ENCODE data around the gene RASL11A. TPM values are rescaled to one million over a fixed set of nuclear protein-coding genes. Genes with fewer than 3 reads are reported as not detected.

Gene RASL11A
- total RNA-seq, 2 experiments from 2014 or later, result 0.52 to 0.92 TPM

DNA sequence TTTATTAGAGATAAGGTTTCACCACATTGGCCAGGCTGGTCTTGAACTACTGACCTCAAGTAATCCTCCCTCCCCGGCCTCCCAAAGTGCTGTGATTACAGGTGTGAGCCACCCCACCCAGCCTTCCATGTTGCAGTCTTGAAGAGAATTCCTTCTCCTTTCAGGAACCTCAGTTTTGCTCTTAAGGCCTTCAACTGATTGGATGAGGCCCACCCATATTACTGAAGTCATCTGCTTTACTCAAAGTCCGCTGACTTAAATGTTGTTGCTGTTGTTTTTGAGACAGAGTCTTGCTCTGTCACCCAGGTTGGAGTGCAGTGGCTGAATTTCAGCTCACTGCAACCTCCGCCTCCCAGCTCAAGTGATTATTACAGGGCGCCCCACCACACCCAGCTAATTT lies 33.5 kb downstream of the RASL11A start:
- ATAC-seq (no peak), DNase-seq (no peak)
- ChIA-PET CTCF (interaction anchor here (2.7 kb wide), 1 partner anchor 34 kb away, joined by 8 read pairs; the partner anchor contains the start of gene RASL11A), POLR2A (interaction anchor here (0.6 kb wide), 1 partner anchor 247 kb away, joined by 3 read pairs; no protein-coding TSS in a partner anchor)
- H3K27ac Mint-ChIP-seq, result no peak overlapping the region
- peaks cover 2% of the 10 kb centered on the region for H3K27me3 Mint-ChIP-seq (ENCODE audit: low read depth)
- H3K36me3 Mint-ChIP-seq (ENCODE audit: low read depth), result no peaks in the 10 kb centered on the region
- H3K9me3 Mint-ChIP-seq (ENCODE audit: insufficient read depth), result no peaks in the 10 kb centered on the region
- H3K4me3 Mint-ChIP-seq, result no peak overlapping the region
- peaks cover 17% of the 10 kb centered on the region for H3K4me1 Mint-ChIP-seq (ENCODE audit: low read depth)

DNA sequence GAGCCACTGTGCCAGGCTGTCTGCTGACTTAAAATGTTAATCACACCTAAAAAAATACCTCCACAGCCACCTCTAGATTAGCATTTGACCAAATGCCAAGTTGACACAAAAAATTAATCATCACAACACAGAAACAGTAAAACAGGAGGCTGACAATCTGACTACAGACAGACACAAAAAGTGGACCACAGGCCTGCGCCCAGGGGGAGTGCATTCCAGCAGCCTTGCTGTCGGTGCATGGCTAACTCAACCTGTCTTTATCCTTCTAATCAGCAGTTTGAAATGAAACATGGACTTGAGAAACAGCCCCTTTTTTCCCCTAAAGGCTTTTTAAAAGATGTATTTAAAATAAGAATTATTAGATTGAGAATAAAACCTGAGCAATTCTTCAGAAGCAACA lies 34.0 kb downstream of the RASL11A start:
- no peak for ATAC-seq
- POLR2A ChIA-PET, result no interaction called here

DNA sequence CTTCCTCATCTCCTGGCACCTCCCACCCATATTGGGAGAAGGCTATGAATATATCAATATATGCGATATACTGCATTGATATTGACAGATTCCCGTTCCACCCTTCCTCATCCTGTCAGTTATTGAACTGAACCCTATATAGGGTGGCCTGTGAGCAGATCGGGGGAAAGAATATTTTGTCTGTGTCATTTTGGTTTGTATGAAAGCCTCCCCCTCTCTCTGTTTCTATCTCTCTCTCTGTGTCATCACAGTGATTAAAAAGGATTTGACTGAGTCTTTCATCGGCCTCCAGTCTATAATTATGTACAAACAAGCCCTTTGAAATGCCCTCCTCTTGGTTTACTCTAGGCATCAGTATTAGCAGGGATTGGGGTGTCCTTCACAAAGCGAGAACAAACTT lies 35.7 kb downstream of the RASL11A start:
- no peak for ATAC-seq
- peak overlapping the region; percentile 6 for H3K27ac Mint-ChIP-seq
- no peak for DNase-seq
- CTCF ChIA-PET, result no interaction called here
- H3K9me3 Mint-ChIP-seq (ENCODE audit: insufficient read depth), result no peaks in the 10 kb centered on the region
- no peak overlapping the region for H3K4me3 Mint-ChIP-seq
- H3K4me1 Mint-ChIP-seq (ENCODE audit: low read depth), result peaks cover 19% of the 10 kb centered on the region
- POLR2A ChIA-PET, result no interaction called here
- no peaks in the 10 kb centered on the region for H3K36me3 Mint-ChIP-seq (ENCODE audit: low read depth)
- H3K27me3 Mint-ChIP-seq (ENCODE audit: low read depth), result no peaks in the 10 kb centered on the region

More for the DNA sequence above, 34.0 kb downstream of the RASL11A start:
- Mint-ChIP-seq H3K27me3 (ENCODE audit: low read depth) (no peaks in the 10 kb centered on the region), H3K36me3 (ENCODE audit: low read depth) (no peaks in the 10 kb centered on the region), H3K4me3 (no peak overlapping the region), H3K9me3 (ENCODE audit: insufficient read depth) (no peaks in the 10 kb centered on the region), H3K27ac (no peak overlapping the region), H3K4me1 (ENCODE audit: low read depth) (peaks cover 19% of the 10 kb centered on the region)
- no peak for DNase-seq
- CTCF ChIA-PET, result no interaction called here

DNA sequence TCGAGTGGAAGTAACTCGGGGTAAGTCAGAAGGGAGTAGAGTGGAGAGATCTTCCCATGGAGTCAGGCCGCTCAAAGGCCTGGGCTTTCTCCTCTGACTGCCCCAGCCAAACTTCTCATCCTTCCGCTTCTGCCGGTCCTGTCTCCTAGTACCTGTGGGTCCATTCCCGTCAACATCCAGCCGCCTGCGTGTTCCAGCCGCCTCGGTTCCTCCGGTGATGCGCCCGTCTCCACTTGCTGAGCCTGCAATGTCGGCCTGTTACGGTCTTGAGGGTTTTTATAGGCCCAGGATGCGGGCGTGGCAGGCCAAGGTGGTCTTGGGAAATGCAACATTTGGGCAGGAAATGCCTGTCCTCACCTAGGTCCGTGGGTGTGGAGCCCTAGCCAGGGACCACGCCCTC lies 38.3 kb downstream of the RASL11A start:
- Mint-ChIP-seq H3K9me3 (ENCODE audit: insufficient read depth) (no peaks in the 10 kb centered on the region), H3K27me3 (ENCODE audit: low read depth) (no peaks in the 10 kb centered on the region), H3K36me3 (ENCODE audit: low read depth) (no peaks in the 10 kb centered on the region), H3K4me3 (no peak overlapping the region), H3K27ac (no peak overlapping the region), H3K4me1 (ENCODE audit: low read depth) (peaks cover 12% of the 10 kb centered on the region)
- DNase-seq (no peak), ATAC-seq (no peak)
- POLR2A ChIA-PET, result no interaction called here
- CTCF ChIA-PET, result no interaction called here

DNA sequence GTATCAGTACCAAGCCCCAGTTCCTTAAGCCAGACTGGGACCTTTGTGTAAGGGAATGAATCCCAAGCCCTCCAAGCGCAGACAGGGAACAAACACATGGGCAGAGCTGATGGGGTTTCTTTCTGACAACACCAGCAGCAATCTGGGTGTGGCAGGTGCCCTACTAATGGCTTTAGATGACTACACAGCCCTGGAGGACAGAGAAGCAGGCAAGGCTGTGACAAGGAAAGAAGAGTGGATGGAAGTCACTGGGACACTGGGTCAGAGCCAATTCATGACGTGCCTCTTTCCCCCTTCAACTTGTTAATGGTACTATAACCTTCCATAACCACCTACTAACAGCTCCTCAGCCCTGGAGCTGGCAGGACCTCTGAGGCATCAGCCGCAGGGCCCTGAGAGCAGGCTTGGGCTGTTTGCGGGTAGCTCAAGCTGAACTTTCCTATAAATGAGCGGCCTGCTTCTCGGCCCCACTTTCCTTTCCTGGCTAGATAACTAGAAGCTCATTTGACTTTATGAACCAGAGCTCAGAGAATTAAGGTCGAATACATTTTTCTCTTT lies 38.9 kb downstream of the RASL11A start:
- Mint-ChIP-seq H3K4me1 (ENCODE audit: low read depth) (peaks cover 12% of the 10 kb centered on the region), H3K27me3 (ENCODE audit: low read depth) (no peaks in the 10 kb centered on the region), H3K36me3 (ENCODE audit: low read depth) (no peaks in the 10 kb centered on the region), H3K4me3 (no peak overlapping the region), H3K27ac (no peak overlapping the region), H3K9me3 (ENCODE audit: insufficient read depth) (no peaks in the 10 kb centered on the region)
- POLR2A ChIA-PET, result no interaction called here
- CTCF ChIA-PET, result no interaction called here
- ATAC-seq (no peak), DNase-seq (no peak)

DNA sequence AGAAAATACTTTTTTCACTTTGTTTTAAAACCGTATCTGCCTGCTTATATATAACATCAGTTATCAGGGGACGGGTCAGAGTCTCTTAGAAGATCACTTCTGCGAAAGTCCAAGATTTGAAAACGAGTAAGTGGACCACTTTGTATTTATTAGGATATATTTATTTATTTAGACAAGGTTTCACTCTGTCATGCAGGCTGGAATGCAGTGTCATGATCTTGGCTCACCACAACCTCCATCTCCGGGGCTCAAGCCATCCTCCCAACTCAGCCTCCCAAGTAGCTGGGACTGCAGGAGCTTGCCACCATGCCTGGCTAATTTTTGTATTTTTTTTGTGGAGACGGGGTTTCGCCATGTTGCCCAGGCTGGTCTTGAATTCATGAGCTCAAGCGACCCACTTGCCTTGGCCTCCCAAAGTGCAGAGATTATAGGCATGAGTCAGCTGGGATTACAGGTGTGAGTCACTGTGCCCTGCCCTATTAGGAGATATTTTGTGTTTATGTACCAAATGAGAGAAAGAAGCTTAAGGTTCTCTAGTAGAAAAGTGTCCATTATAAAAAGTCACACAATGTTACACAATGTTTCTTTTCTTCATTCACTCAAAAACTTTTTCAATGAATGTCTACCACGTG lies 39.5 kb downstream of the RASL11A start:
- H3K9me3 Mint-ChIP-seq (ENCODE audit: insufficient read depth), result no peaks in the 10 kb centered on the region
- no peak for ATAC-seq
- H3K4me1 Mint-ChIP-seq (ENCODE audit: low read depth), result peaks cover 12% of the 10 kb centered on the region
- ChIA-PET POLR2A (no interaction called here), CTCF (no interaction called here)
- H3K36me3 Mint-ChIP-seq (ENCODE audit: low read depth), result no peaks in the 10 kb centered on the region
- DNase-seq, result no peak
- no peak overlapping the region for H3K27ac Mint-ChIP-seq
- no peak overlapping the region for H3K4me3 Mint-ChIP-seq
- no peaks in the 10 kb centered on the region for H3K27me3 Mint-ChIP-seq (ENCODE audit: low read depth)

DNA sequence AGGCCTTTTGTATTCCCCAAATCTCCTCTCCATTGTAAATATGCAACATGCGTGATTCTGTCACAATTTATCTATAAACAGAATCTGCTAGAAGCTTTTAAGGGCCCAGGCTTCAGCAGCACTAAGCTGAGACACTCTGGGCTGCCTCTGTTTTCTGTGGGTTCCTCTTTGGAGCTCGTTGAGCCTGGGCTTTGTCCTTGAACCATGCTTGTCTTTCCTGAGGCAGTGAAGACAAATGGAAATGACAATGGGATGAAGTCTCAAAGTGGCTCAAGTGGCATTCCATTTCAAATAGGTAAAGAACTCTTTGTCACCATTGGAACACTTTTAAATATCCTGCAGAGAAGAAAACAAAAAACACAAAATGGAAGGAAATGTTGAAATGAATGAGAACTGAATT lies 40.3 kb downstream of the RASL11A start:
- no peaks in the 10 kb centered on the region for H3K9me3 Mint-ChIP-seq (ENCODE audit: insufficient read depth)
- H3K4me3 Mint-ChIP-seq, result no peak overlapping the region
- no peak for DNase-seq
- ChIA-PET CTCF (interaction anchor here (1.2 kb wide), 1 partner anchor 28 kb away, joined by 3 read pairs; no protein-coding TSS in a partner anchor), POLR2A (no interaction called here)
- no peak overlapping the region for H3K27ac Mint-ChIP-seq
- no peaks in the 10 kb centered on the region for H3K27me3 Mint-ChIP-seq (ENCODE audit: low read depth)
- no peaks in the 10 kb centered on the region for H3K36me3 Mint-ChIP-seq (ENCODE audit: low read depth)
- ATAC-seq, result no peak
- peaks cover 12% of the 10 kb centered on the region for H3K4me1 Mint-ChIP-seq (ENCODE audit: low read depth)

DNA sequence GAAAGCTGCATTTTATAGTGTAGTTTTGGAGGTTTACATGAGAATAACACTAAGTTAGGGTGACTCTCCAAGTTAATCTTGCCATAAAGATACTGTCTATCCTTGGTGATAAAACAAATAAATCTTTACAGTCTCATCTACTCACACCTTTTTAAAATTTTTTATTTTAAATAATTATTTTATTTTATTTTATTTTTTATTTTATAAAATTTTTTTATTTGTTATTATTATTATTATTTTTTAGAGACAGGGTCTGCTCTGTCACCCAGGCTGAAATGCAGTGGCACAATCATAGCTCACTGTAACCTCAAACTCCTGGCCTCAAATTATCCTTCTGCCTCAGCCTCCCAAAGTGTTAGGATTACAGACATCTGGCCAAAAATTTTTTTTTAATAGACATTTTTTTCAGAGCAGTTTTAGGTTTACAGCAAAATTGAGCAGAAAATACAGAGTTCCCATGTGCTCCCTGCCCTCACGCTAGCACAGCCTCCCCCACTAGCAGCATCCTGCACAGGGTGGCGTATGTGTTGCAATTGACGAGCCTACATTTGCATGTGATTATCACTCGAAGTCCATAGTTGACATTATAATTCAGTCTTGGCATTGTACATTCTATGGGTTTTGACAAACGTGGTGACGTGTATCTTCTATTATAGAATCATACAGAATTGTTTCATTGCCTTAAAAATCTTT lies 41.0 kb downstream of the RASL11A start:
- ChIA-PET POLR2A (interaction anchor here (0.5 to 0.7 kb wide), 2 partner anchors 150 to 265 kb away, joined by 3 to 6 read pairs; no protein-coding TSS in a partner anchor), CTCF (interaction anchor here (1.2 kb wide), 1 partner anchor 27 kb away, joined by 3 read pairs; no protein-coding TSS in a partner anchor)
- Mint-ChIP-seq H3K36me3 (ENCODE audit: low read depth) (no peaks in the 10 kb centered on the region), H3K9me3 (ENCODE audit: insufficient read depth) (no peaks in the 10 kb centered on the region), H3K4me1 (ENCODE audit: low read depth) (peaks cover 8% of the 10 kb centered on the region), H3K4me3 (no peak overlapping the region), H3K27ac (no peak overlapping the region), H3K27me3 (ENCODE audit: low read depth) (peaks cover 5% of the 10 kb centered on the region)
- ATAC-seq, result no peak
- DNase-seq, result no peak

DNA sequence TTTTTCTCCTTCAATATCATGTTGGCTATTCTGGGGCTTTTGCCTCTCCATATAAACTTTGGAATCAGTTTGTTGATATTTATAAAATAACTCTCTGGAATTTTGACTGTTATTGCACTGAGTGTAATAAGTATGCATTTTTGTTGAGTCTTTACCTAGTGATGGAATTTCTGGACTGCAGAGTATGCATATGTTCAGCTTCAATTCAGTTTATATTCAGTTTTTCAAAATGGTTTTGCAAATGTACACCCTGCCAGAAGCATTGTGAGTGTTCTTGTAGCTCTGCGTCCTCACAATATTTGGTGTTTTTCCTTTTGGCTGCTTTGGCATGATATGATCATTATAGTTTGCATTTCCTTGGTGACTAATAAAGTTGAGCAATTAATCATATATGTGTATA lies 43.1 kb downstream of the RASL11A start:
- H3K4me1 Mint-ChIP-seq (ENCODE audit: low read depth), result peaks cover 5% of the 10 kb centered on the region
- no peaks in the 10 kb centered on the region for H3K9me3 Mint-ChIP-seq (ENCODE audit: insufficient read depth)
- ChIA-PET POLR2A (interaction anchor here (0.6 kb wide), 1 partner anchor 20 kb away, joined by 3 read pairs; no protein-coding TSS in a partner anchor), CTCF (no interaction called here)
- no peaks in the 10 kb centered on the region for H3K36me3 Mint-ChIP-seq (ENCODE audit: low read depth)
- no peak overlapping the region for H3K27ac Mint-ChIP-seq
- no peak overlapping the region for H3K4me3 Mint-ChIP-seq
- peaks cover 8% of the 10 kb centered on the region for H3K27me3 Mint-ChIP-seq (ENCODE audit: low read depth)
- ATAC-seq (no peak), DNase-seq (no peak)

DNA sequence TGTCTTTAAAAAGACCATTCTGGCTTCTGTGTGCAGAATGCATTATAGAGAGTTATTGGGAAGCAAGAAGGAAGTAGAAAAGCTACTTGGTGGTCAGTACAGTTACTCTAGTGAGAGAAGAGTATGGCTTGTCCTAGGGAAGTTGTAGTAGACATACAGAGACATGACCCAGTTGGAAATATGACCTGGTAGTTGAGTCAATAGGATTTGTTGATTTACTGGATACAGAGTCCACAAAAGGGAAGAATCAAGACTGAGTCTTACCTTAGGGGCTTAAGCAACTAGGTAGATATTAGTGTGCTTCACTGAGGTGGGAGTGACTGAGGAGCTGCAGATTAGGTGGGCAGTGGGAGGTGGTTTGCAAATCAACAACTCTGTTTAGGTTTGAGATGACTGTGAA lies 48.8 kb downstream of the RASL11A start:
- Mint-ChIP-seq H3K27me3 (ENCODE audit: low read depth) (peaks cover 17% of the 10 kb centered on the region), H3K9me3 (ENCODE audit: insufficient read depth) (no peaks in the 10 kb centered on the region), H3K36me3 (ENCODE audit: low read depth) (no peaks in the 10 kb centered on the region), H3K4me1 (ENCODE audit: low read depth) (peaks cover 8% of the 10 kb centered on the region), H3K27ac (no peak overlapping the region), H3K4me3 (no peak overlapping the region)
- ATAC-seq (no peak), DNase-seq (no peak)
- CTCF ChIA-PET, result interaction anchor here (0.8 kb wide), 1 partner anchor 20 kb away, joined by 3 read pairs; no protein-coding TSS in a partner anchor
- POLR2A ChIA-PET, result no interaction called here

DNA sequence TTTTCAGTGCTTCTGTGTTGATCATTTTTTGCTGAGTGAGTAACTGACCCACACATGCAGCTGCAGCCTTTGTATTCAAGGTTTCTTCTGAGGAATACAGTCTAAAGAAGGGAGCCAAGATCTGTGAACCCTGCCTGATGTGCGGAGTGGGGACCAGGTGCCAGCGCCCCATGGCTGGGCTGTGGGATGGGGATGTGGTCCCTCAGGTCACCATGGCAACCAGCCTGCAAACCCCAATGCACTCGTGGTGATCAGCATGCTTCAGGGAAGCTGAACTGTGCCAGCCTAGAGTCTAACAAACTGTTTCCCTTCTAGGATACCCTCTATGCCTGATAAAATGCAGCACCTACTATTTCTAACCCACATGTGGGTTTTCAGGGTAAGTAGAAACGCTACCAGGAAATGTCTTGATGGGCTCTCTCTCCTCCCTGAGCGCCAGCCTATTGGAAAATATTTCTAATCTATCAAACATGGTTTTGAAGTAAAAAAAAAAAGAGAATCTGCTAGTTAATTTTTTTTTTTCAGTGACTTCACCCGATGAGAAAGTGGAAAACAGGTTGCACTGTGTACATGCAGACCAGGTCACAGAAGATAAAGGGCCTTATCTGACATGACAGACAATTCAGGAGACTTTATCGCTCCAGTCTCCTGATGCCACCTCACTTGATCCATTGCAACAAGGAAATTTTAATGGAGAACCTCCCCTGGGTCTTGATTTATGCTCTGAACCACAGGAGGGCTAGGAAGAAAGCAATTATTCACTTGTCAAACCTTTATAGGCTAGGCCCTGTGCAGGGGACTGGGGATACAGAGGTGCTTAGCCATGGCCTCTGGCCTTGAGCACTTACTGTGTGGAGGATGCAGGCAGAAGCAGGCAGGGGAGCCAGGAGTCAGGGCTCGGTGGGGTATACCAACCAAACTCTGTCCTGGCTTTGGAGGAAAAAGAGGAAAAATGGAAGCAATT lies 51.1 kb downstream of the RASL11A start:
- H3K4me3 Mint-ChIP-seq, result no peak overlapping the region
- ATAC-seq (peak; percentile 39), DNase-seq (peak; percentile 24)
- ChIA-PET CTCF (interaction anchor here (1.2 kb wide), 1 partner anchor 19 kb away, joined by 4 read pairs; no protein-coding TSS in a partner anchor), POLR2A (no interaction called here)
- no peaks in the 10 kb centered on the region for H3K36me3 Mint-ChIP-seq (ENCODE audit: low read depth)
- no peaks in the 10 kb centered on the region for H3K9me3 Mint-ChIP-seq (ENCODE audit: insufficient read depth)
- no peak overlapping the region for H3K27ac Mint-ChIP-seq
- peaks cover 11% of the 10 kb centered on the region for H3K27me3 Mint-ChIP-seq (ENCODE audit: low read depth)
- peaks cover 8% of the 10 kb centered on the region for H3K4me1 Mint-ChIP-seq (ENCODE audit: low read depth)

Measured in activated CD8-positive, alpha-beta T cell treated with anti-CD3 and anti-CD28 coated beads, Interleukin-2, amount 10 ng/mL, durations not matched to agents 7 days and 5 days (primary cell).